MG63 (cell line): ENCODE results near the gene PDS5A. TPM values are rescaled to one million over a fixed set of nuclear protein-coding genes. Genes with fewer than 3 reads are reported as not detected.
"Not testable (repeated sequence)": the region's sequence is repeated elsewhere in the genome, so short reads cannot be mapped to it uniquely, and the experiment has no call there.

Experiments used
- DNase-seq: peaks from one replicate; pipeline ENCODE4 v3.0.0-alpha.2; 2020
- H3K27me3 ChIP-seq: fragments of 250-450 bp; sonication (Bioruptor Pico); 2 replicates; pipeline ENCODE4 v1.5.1; 2020; ENCODE audit warnings: mild to moderate bottlenecking, moderate library complexity
- H3K36me3 ChIP-seq: fragments of 250-450 bp; sonication (Bioruptor Pico); 2 replicates; pipeline ENCODE4 v1.5.1; 2020; ENCODE audit warnings: mild to moderate bottlenecking, moderate library complexity
- H3K4me3 ChIP-seq: fragments of 250-450 bp; sonication (Bioruptor Pico); 2 replicates; pipeline ENCODE4 v1.5.1; 2020; ENCODE audit warnings: mild to moderate bottlenecking, moderate library complexity
- H3K9me3 ChIP-seq: fragments of 250-450 bp; sonication (Bioruptor Pico); 2 replicates; pipeline ENCODE4 v1.5.1; 2020; ENCODE audit warnings: mild to moderate bottlenecking, moderate library complexity
- total RNA-seq: library from RNA; depleted of rRNA; stranded (reverse); fragments of >200 nt; shearing (Covaris generic); gene quantifications from 2 replicates; pipeline ENCODE4 v1.2.3, GENCODE V29; 2014; ENCODE audit warnings: low replicate concordance

Gene PDS5A
- total RNA-seq, 1 experiment from 2014 or later = 19.2 TPM

DNA sequence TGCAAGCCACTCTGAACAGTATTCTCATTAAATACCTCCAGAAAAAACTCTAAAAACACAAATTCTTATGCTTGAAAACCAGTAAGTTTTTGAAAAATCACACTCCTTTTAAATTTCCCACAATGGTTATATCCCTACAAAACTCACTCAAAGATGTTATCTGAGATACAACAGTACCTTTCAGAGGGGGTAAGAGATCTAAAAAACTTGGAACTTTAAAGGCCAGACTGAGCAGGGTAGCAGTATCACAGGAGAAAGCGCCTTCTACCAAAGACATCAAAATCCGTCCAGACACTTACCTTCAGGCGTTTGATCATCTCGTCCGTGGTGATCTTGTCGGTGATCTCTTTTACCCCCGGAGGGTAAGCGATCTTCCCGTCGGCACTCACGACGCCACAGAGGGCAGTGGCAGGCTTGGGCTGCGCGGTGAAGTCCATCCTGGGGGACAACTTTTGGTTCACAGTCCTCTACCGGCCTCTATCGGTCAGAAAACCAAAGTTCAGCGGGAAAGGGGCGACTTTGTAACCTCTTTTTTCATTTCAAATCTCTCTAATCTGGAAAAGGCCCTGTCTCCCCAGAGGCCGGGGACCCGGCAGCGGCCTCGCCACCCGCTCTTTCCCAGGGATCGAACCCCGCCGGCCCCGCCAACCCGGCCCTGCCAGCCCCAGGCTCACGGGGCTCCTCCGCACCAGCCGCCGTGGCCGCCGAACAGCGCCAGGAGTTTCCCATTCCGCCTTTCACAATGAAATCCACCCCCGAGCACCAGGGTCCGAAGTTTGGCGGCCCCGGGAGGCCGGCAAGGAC lies 1.4 kb downstream of the PDS5A start:
- DNase-seq = peak; percentile 61

DNA sequence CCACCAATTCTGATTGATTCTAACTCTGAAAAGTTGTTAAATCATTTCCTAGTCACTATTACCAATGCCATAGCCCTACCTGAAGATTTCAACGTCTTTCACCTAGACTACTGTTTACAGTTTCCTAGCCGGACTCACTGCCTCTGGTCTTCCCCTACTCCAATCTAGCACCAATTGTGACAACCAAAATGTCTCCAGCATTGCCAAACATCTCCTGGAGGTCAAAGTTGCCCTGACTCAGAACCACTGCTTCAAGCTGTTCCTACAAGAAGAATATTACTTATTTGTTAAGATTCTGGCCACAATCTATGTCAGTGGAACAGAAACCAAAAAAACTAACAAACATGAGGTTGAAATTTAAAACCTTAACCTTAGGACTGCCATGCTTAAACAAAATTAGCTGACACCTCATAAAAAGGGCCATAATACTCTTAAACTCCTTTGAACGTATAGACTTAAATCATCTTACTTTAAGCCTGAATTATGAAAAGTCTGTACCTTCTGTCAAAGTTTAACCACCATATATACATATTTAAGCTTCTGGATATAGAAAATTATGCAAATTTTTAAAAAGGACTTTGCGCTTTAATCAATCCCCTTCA lies 2.1 kb downstream of the PDS5A start:
- Histone ChIP-seq H3K9me3 (no peaks in the 10 kb centered on the region), H3K36me3 (peaks cover 32% of the 10 kb centered on the region), H3K27me3 (no peaks in the 10 kb centered on the region), H3K4me3 (peak overlapping the region; percentile 82)
- DNase-seq = no peak

More for the DNA sequence above, 1.4 kb downstream of the PDS5A start:
- no peaks in the 10 kb centered on the region for H3K9me3 ChIP-seq
- H3K4me3 ChIP-seq = peak overlapping the region; percentile 82
- peaks cover 32% of the 10 kb centered on the region for H3K36me3 ChIP-seq
- H3K27me3 ChIP-seq = no peaks in the 10 kb centered on the region

- not testable (repeated sequence) for H3K9me3 ChIP-seq, H3K27me3 ChIP-seq, H3K4me3 ChIP-seq, DNase-seq
- H3K36me3 ChIP-seq = peaks cover 32% of the 10 kb centered on the region
These were observed 4.7 kb downstream of the PDS5A start for GRCh38 chr4:39973052-39973451.

GRCh38 chr4:39970671-39971640 lies 6.8 kb downstream of the PDS5A start:
- no peak for DNase-seq
- Histone ChIP-seq H3K36me3 (peaks cover 28% of the 10 kb centered on the region), H3K27me3 (no peaks in the 10 kb centered on the region), H3K9me3 (no peaks in the 10 kb centered on the region), H3K4me3 (no peak overlapping the region)

GRCh38 chr4:39963656-39964055 lies 14.1 kb downstream of the PDS5A start:
- DNase-seq = no peak
- Histone ChIP-seq H3K4me3 (no peak overlapping the region), H3K36me3 (no peaks in the 10 kb centered on the region; the same call in 1 of the 2 replicates), H3K9me3 (no peaks in the 10 kb centered on the region), H3K27me3 (no peaks in the 10 kb centered on the region)

- no peak for DNase-seq
These were observed 16.3 kb downstream of the PDS5A start for GRCh38 chr4:39961311-39961877.

DNA sequence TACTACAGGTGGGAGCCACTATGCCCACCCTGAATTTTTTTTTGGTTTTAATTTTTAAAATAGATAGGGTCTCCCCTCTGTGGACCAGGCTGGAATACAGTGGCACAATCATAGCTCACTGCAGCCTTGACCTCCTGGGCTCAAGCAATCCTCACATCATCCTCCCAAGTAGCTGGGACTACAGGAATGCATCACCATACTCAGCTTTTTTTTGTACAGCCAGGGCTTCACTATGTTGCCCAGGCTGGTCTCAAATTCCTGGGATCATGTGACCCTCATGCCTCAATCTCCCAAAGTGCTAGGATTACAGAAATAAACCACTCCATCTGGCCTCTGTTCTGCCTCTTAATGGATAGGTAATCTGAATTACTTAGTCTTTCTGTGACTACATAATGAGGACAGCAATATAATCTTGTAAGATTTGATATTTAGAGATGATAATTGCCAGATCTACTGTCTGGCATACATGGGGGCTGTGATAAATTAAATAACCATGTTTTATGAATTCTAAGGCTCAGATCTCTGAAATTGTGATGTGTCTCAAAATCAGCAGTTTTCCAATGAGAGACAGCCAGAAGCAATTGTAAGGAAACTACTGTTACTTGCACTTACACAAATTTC lies 26.7 kb downstream of the PDS5A start:
- Histone ChIP-seq H3K9me3 (no peaks in the 10 kb centered on the region), H3K27me3 (no peaks in the 10 kb centered on the region), H3K4me3 (no peak overlapping the region), H3K36me3 (no peaks in the 10 kb centered on the region; the same call in 1 of the 2 replicates)
- no peak for DNase-seq

More at GRCh38 chr4:39961311-39961877, 16.3 kb downstream of the PDS5A start:
- Histone ChIP-seq H3K4me3 (no peak overlapping the region), H3K9me3 (no peaks in the 10 kb centered on the region), H3K36me3 (no peaks in the 10 kb centered on the region; the same call in 1 of the 2 replicates), H3K27me3 (no peaks in the 10 kb centered on the region)

- no peaks in the 10 kb centered on the region for H3K27me3 ChIP-seq
- no peaks in the 10 kb centered on the region for H3K9me3 ChIP-seq
- no peaks in the 10 kb centered on the region for H3K36me3 ChIP-seq
- DNase-seq = no peak
- no peak overlapping the region for H3K4me3 ChIP-seq
These were observed 29.7 kb downstream of the PDS5A start for GRCh38 chr4:39947963-39948362.

DNA sequence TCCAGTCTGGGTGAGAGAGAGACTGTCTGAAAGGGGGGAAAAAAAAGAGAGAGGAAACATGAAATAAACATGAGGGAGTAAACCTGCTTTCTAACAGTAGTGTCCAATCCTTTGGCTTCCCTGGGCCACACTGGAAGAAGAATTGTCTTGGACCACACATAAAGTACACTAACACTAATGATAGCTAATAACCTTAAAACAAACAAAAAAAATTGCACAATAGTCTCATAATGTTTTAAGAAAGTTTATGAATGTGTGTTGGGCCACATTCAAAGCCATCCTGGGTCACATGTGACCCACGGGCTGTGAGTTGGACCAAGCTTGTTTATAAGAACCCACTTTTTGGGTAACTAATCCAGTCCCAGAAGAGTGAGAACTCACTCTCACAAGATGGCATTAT lies 30.3 kb downstream of the PDS5A start:
- H3K36me3 ChIP-seq = no peaks in the 10 kb centered on the region
- DNase-seq = no peak
- no peaks in the 10 kb centered on the region for H3K9me3 ChIP-seq
- no peaks in the 10 kb centered on the region for H3K27me3 ChIP-seq
- no peak overlapping the region for H3K4me3 ChIP-seq

DNA sequence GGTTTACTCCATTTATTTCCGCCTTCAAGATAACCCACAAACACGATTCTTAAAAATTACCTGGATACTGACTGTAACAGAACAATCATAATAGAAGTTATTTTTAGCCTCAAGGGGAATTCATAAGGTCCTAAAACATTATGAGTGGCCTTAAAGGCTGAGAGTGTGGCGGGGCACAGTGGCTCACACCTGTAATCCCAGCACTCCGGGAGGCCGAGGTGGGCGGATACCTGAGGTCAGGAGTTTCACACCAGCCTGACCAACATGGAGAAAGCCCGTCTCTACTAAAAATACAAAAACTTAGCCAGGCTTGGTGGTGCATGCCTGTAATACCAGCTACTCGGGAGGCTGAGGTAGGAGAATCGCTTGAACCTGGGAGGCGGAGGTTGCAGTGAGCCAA lies 33.5 kb downstream of the PDS5A start:
- H3K9me3 ChIP-seq, H3K27me3 ChIP-seq, H3K36me3 ChIP-seq, H3K4me3 ChIP-seq, DNase-seq: not testable (repeated sequence)

- no peak for DNase-seq
- Histone ChIP-seq H3K4me3 (no peak overlapping the region), H3K9me3 (no peaks in the 10 kb centered on the region), H3K36me3 (no peaks in the 10 kb centered on the region), H3K27me3 (no peaks in the 10 kb centered on the region)
These were observed 35.2 kb downstream of the PDS5A start for GRCh38 chr4:39942507-39942906.

DNA sequence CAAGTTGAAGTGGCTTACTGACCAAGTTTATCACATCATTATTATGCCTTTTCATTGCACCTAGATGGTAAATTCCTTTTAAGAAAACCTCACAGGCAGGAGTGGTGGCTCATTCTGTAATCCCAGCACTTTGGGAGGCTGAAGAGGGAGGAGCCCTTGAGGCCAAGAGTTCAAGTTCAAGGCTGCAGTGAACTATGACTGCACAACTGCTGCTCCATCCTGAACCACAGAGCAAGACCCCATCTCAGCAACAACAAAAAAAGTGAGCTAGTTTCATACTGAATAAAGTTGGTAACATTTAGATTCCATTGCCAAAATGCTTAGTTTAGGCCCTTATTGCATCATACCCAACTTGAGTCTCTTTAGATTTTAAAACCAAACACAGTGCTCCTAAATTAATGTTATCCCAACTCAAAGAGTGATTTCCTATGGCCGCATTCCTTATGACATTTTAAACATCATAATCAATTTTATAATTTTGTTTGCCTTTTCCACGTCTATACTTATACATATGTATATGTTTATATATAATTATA lies 36.0 kb downstream of the PDS5A start:
- Histone ChIP-seq H3K4me3 (no peak overlapping the region), H3K27me3 (no peaks in the 10 kb centered on the region), H3K36me3 (no peaks in the 10 kb centered on the region), H3K9me3 (no peaks in the 10 kb centered on the region)
- no peak for DNase-seq

DNA sequence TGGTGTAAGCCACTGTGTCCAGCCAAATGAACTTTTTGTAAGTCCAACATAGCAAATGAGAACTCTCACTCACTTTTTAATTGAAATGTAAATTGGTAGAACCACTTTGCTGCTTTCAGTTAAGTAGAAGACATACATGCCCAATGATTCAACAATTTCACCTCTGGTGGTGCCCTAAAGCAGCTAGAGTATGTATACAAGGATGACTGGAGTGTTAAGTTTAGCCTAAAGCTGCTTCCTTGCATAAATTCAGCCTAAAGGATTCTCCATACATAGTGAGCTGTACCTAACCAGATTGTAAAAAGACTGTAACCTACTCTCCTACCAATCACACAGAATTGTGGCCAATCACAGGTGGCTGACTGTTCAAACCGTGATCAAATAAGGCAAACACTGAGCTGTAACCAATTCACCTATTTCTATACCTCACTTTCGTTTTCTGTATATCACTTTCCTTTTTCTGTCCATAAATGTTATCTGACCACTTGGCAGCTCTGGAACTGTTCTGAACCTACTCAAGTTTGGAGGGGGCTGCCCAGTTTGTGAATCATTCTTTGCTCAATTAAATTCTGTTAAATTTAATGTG lies 39.9 kb downstream of the PDS5A start:
- Histone ChIP-seq H3K4me3 (no peak overlapping the region), H3K27me3 (no peaks in the 10 kb centered on the region), H3K9me3 (no peaks in the 10 kb centered on the region), H3K36me3 (no peaks in the 10 kb centered on the region)
- no peak for DNase-seq

GRCh38 chr4:39936565-39937418 lies 40.9 kb downstream of the PDS5A start:
- Histone ChIP-seq H3K9me3 (no peaks in the 10 kb centered on the region), H3K27me3 (no peaks in the 10 kb centered on the region), H3K4me3 (no peak overlapping the region), H3K36me3 (no peaks in the 10 kb centered on the region)
- DNase-seq = no peak
